Panc1 (cell line): ENCODE measurements around the gene KDM4B. TPM values are rescaled to one million over a fixed set of nuclear protein-coding genes. Genes with fewer than 3 reads are reported as not detected.

Experiments
- ATAC-seq: fragments of 200-7000 bp; cut with Tn5 transposase; 2 replicates; pipeline ENCODE4 v1.9.1; 2020; ENCODE audit warnings: mild to moderate bottlenecking, moderate library complexity
- BruUV-seq: library from RNA; stranded (reverse); fragments of 400-500 nt; replicated peaks from 2 replicates; lab custom pipeline; 2021; lab: Mats Ljungman, UMichigan
- CTCF ChIA-PET: fragments of 300-600 bp; sonication (Branson Sonifier 250); formaldehyde crosslinking; loops from one replicate; lab custom pipeline; 2022; ENCODE audit warnings: antibody characterized with exemption; lab: Charles Lee
- POLR2A ChIA-PET: fragments of 300-600 bp; sonication (Branson Sonifier 250); formaldehyde crosslinking; loops from one replicate; lab custom pipeline; 2022; ENCODE audit warnings: antibody characterized with exemption; lab: Charles Lee
- DNase-seq: peaks from one replicate; pipeline ENCODE4 v3.0.0-alpha.2; 2010; ENCODE audit warnings: low read depth, low spot score
- H3K27ac ChIP-seq: 2 replicates; pipeline ENCODE4 v1.5.1; 2011; ENCODE audit warnings: mild to moderate bottlenecking, low read length, inconsistent platforms
- H3K27me3 ChIP-seq: fragments of 200-500 bp; sonication (Bioruptor generic); 2 replicates; pipeline ENCODE4 v1.6.0; 2014; ENCODE audit warnings: low read length, inconsistent platforms; ENCODE audit not compliant: control insufficient read depth, insufficient read depth
- H3K36me3 ChIP-seq: fragments of 200-500 bp; sonication (Bioruptor generic); 2 replicates; pipeline ENCODE4 v1.5.1; 2014; ENCODE audit warnings: inconsistent platforms, mild to moderate bottlenecking, low read length, moderate library complexity; ENCODE audit not compliant: control insufficient read depth, insufficient read depth
- H3K4me1 ChIP-seq: 2 replicates; pipeline ENCODE4 v1.5.1; 2011; ENCODE audit warnings: inconsistent platforms, mild to moderate bottlenecking, low read length, moderate library complexity; ENCODE audit not compliant: control insufficient read depth, insufficient read depth
- H3K4me3 ChIP-seq, 2 experiments: 2 replicates each; pipeline ENCODE4 v1.5.1; 2011 to 2012; ENCODE audit warnings: low read depth in 2 of 2, low read length in 2 of 2, mild to moderate bottlenecking in 2 of 2, inconsistent platforms in 1 of 2, moderate library complexity in 1 of 2
- H3K9me3 ChIP-seq: fragments of 200-500 bp; sonication (Bioruptor generic); 2 replicates; pipeline ENCODE4 v1.5.1; 2014; ENCODE audit warnings: low read depth, mild to moderate bottlenecking, inconsistent platforms, low read length, moderate library complexity; ENCODE audit not compliant: control insufficient read depth, insufficient read depth
- POLR2AphosphoS5 ChIP-seq: IDR thresholded peaks from 2 replicates; pipeline ENCODE4 v1.6.1; 2012; ENCODE audit warnings: mild to moderate bottlenecking, low read depth, low read length, moderate library complexity
- SIN3A ChIP-seq: IDR thresholded peaks from 2 replicates; pipeline ENCODE4 v1.6.1; 2012; ENCODE audit warnings: low read depth, mild to moderate bottlenecking, low read length, moderate library complexity, borderline replicate concordance; ENCODE audit not compliant: insufficient read depth
- TCF7L2 ChIP-seq: IDR thresholded peaks from 2 replicates; pipeline ENCODE4 v1.6.1; 2011; ENCODE audit warnings: mild to moderate bottlenecking, low read depth, low read length, inconsistent platforms
- in situ Hi-C: cut with HindIII; loops from 2 replicates; pipeline ENCODE4 v1.10.0; 2016; ENCODE audit warnings: low sequenced_read_pairs, low pct_unique_long_range_greater_than_20kb
- intact Hi-C: fragments of 100-400 bp; cut with micrococcal nuclease; formaldehyde crosslinking; loops from one replicate; pipeline ENCODE4 v1.10.0; 2022; ENCODE audit not compliant: unreplicated experiment
- total RNA-seq: library from RNA; stranded (reverse); gene quantifications from one replicate; pipeline ENCODE4 v1.2.1, GENCODE V29; 2021; ENCODE audit not compliant: unreplicated experiment
- TF ChIP-seq, protein P1 (sequence below): fragments of 450-650 bp; IDR thresholded peaks from 2 replicates; pipeline ENCODE4 v1.5.1; 2017; ENCODE audit warnings: mild to moderate bottlenecking
- TF ChIP-seq, protein P2 (sequence below), 2 experiments: IDR thresholded peaks; 2 replicates each; pipeline ENCODE4 v1.6.1; 2011 to 2012; ENCODE audit warnings: low read depth in 2 of 2, control low read depth in 1 of 2, low read length in 1 of 2, mild to moderate bottlenecking in 1 of 2, moderate library complexity in 1 of 2; ENCODE audit not compliant: insufficient read depth in 1 of 2

Gene KDM4B
- total RNA-seq, 1 experiment from 2014 or later: 18.4 TPM

GRCh38 chr19:5142725-5143097 is 173.8 kb downstream of the KDM4B start:
- Histone ChIP-seq H3K27ac (no peak overlapping the region), H3K36me3 (no peaks in the 10 kb centered on the region), H3K4me1 (no peaks in the 10 kb centered on the region), H3K9me3 (no peaks in the 10 kb centered on the region), H3K27me3 (no peaks in the 10 kb centered on the region), H3K4me3 (no peak overlapping the region)
- CTCF ChIA-PET: no interaction called here
- ATAC-seq (no peak), DNase-seq (no peak)
- in situ Hi-C loops: no loop called here
- TF ChIP-seq TCF7L2 (no peak), SIN3A (no peak), POLR2AphosphoS5 (no peak)
- TF ChIP-seq, protein P1, sequence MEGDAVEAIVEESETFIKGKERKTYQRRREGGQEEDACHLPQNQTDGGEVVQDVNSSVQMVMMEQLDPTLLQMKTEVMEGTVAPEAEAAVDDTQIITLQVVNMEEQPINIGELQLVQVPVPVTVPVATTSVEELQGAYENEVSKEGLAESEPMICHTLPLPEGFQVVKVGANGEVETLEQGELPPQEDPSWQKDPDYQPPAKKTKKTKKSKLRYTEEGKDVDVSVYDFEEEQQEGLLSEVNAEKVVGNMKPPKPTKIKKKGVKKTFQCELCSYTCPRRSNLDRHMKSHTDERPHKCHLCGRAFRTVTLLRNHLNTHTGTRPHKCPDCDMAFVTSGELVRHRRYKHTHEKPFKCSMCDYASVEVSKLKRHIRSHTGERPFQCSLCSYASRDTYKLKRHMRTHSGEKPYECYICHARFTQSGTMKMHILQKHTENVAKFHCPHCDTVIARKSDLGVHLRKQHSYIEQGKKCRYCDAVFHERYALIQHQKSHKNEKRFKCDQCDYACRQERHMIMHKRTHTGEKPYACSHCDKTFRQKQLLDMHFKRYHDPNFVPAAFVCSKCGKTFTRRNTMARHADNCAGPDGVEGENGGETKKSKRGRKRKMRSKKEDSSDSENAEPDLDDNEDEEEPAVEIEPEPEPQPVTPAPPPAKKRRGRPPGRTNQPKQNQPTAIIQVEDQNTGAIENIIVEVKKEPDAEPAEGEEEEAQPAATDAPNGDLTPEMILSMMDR: no peak
- TF ChIP-seq, protein P2, sequence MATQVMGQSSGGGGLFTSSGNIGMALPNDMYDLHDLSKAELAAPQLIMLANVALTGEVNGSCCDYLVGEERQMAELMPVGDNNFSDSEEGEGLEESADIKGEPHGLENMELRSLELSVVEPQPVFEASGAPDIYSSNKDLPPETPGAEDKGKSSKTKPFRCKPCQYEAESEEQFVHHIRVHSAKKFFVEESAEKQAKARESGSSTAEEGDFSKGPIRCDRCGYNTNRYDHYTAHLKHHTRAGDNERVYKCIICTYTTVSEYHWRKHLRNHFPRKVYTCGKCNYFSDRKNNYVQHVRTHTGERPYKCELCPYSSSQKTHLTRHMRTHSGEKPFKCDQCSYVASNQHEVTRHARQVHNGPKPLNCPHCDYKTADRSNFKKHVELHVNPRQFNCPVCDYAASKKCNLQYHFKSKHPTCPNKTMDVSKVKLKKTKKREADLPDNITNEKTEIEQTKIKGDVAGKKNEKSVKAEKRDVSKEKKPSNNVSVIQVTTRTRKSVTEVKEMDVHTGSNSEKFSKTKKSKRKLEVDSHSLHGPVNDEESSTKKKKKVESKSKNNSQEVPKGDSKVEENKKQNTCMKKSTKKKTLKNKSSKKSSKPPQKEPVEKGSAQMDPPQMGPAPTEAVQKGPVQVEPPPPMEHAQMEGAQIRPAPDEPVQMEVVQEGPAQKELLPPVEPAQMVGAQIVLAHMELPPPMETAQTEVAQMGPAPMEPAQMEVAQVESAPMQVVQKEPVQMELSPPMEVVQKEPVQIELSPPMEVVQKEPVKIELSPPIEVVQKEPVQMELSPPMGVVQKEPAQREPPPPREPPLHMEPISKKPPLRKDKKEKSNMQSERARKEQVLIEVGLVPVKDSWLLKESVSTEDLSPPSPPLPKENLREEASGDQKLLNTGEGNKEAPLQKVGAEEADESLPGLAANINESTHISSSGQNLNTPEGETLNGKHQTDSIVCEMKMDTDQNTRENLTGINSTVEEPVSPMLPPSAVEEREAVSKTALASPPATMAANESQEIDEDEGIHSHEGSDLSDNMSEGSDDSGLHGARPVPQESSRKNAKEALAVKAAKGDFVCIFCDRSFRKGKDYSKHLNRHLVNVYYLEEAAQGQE (IDR thresholded peaks at IDR 0.05; ENCODE audit: insufficient read depth in 1 of 2, low read depth in 2 of 2, low read length in 1 of 2): no peak
- BruUV-seq: no TSS peak
- POLR2A ChIA-PET: no interaction called here
- intact Hi-C loops: no loop called here

DNA sequence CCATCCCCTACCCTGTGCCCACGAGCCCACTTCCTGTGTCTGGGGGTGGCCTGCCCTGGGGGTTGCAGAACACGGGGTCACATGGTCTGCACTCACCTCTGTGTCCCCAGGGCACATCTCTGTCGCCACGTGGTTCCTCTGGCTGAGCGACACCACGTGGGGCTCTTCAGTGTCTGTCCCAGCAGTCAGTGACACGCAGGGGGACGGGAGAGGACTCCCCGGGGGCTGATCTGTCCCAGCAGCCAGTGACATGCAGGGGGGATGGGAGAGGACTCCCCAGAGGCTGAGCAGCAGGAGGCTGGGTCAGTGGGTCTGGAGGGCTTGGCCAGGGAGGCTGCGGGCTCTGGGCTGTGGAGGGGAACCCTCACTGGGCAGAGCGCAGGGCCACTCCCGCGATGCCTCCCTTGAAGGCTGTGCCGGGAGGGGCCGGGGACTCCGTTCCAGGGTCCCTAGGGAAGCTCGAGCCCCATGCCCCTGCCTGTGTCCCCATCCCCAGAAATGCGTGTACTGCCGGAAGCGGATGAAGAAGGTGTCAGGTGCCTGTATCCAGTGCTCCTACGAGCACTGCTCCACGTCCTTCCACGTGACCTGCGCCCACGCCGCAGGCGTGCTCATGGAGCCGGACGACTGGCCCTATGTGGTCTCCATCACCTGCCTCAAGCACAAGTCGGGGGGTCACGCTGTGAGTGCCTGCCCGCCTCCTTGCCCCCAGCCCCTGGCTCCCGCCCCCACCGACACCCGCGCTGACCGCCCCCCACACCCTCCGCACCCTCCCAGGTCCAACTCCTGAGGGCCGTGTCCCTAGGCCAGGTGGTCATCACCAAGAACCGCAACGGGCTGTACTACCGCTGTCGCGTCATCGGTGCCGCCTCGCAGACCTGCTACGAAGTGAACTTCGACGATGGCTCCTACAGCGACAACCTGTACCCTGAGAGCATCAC is 174.8 kb downstream of the KDM4B start:
- ChIA-PET CTCF (no interaction called here), POLR2A (no interaction called here)
- Histone ChIP-seq H3K4me3 (no peak overlapping the region), H3K27ac (no peak overlapping the region), H3K4me1 (no peaks in the 10 kb centered on the region), H3K27me3 (no peaks in the 10 kb centered on the region), H3K36me3 (no peaks in the 10 kb centered on the region), H3K9me3 (no peaks in the 10 kb centered on the region)
- BruUV-seq: no TSS peak
- TF ChIP-seq SIN3A (no peak), POLR2AphosphoS5 (no peak), TCF7L2 (no peak)
- TF ChIP-seq, protein P2 (IDR thresholded peaks at IDR 0.05; ENCODE audit: insufficient read depth in 1 of 2, low read depth in 2 of 2, low read length in 1 of 2): no peak
- TF ChIP-seq, protein P1: no peak
- ATAC-seq (no peak), DNase-seq (no peak)
- intact Hi-C loops: no loop called here
- in situ Hi-C loops: no loop called here
